Measurements from ENCODE around the gene DHPS.

- TF ChIP-seq CTCF (IDR thresholded peaks at IDR 0.05) (no peak), EZH2 (IDR thresholded peaks at IDR 0.05; ENCODE audit: borderline replicate concordance, insufficient read depth, low read depth, low read length, poor library complexity, severe bottlenecking) (no peak)
Measured at GRCh38 chr19:12731337-12731736, 49.7 kb upstream of the DHPS start.
